Measurements from ENCODE around the gene ABLIM1. TPM values are rescaled to one million over a fixed set of nuclear protein-coding genes. Genes with fewer than 3 reads are reported as not detected.

Gene ABLIM1
- total and polyA plus RNA-seq, 2 of the 13 experiments (the other 11 are each of a cell fraction or from before 2014, with no cell fraction given): 59.4 to 92.7 TPM

GRCh38 chr10:114473776-114474175 is 184.3 kb downstream of the ABLIM1 start (continued):
- TF ChIP-seq AKNA (CRISPR knock-in tag; IDR thresholded peaks at IDR 0.05; ENCODE audit: borderline replicate concordance): no peak
- TF ChIP-seq CBX1 (IDR thresholded peaks at IDR 0.05; ENCODE audit: low read depth): no peak
- 0 out of 2 replicates have a peak, but pooled peaks have one; percentile 14 for TF ChIP-seq ARID5B (CRISPR knock-in tag; IDR thresholded peaks at IDR 0.05)
- TF ChIP-seq FOXA1 (IDR thresholded peaks at IDR 0.05): no peak
- 0 out of 2 replicates have a peak, but pooled peaks have one; percentile 8 for TF ChIP-seq FOXA1 (CRISPR knock-in tag; IDR thresholded peaks at IDR 0.05)
- no peak for TF ChIP-seq KDM3A (CRISPR knock-in tag; IDR thresholded peaks at IDR 0.05; ENCODE audit: low read depth)

Measured in HepG2 (cell line).